ENCODE measurements around the gene XRCC1. TPM values are rescaled to one million over a fixed set of nuclear protein-coding genes. Genes with fewer than 3 reads are reported as not detected.

Gene XRCC1
- total and polyA plus RNA-seq, 2 of the 8 experiments (the other 6 are each of a cell fraction or from before 2014, with no cell fraction given), result 42.5 to 44.4 TPM

- no peak for TF ChIP-seq JUND (IDR thresholded peaks at IDR 0.05; ENCODE audit: low read length)
- no peak for TF ChIP-seq TEAD4 (IDR thresholded peaks at IDR 0.05; ENCODE audit: low read depth, low read length)
Measured at GRCh38 chr19:43545981-43546380, 29.3 kb downstream of the XRCC1 start (continued).
